ENCODE data around the gene POLR3H. TPM values are rescaled to one million over a fixed set of nuclear protein-coding genes. Genes with fewer than 3 reads are reported as not detected.

Gene POLR3H
- total and polyA plus RNA-seq, 2 of the 4 experiments (the other 2 are of a cell fraction): 37.8 to 67.8 TPM

GRCh38 chr22:41573677-41574076 lies 29.4 kb upstream of the POLR3H start:
- WGBS, 2 experiments (ENCODE audit: extremely low coverage in 2 of 2, insufficient read length in 1 of 2): 100% methylated on average over 5 of the region's 11 CpGs; no CpG with 5 or more reads in 1 of the 2 experiments
- H4K20me1 ChIP-seq (ENCODE audit: insufficient read depth, low read length): no peaks in the 10 kb centered on the region; the same call in none of the 2 replicates
- H3K56ac ChIP-seq (ENCODE audit: extremely low read depth, insufficient read depth, low read length): no peak overlapping the region
- no peak for TF ChIP-seq ELK1 (IDR thresholded peaks at IDR 0.05; ENCODE audit: borderline replicate concordance, low read depth, low read length)
- TF ChIP-seq BHLHE40 (IDR thresholded peaks at IDR 0.05; ENCODE audit: low read depth, low read length): no peak
- no peak for TF ChIP-seq SMC3 (IDR thresholded peaks at IDR 0.05; ENCODE audit: low read depth, low read length)
- no peak for TF ChIP-seq CEBPB (IDR thresholded peaks at IDR 0.05; ENCODE audit: low read depth, low read length)
- TF ChIP-seq NFE2L2 (IDR thresholded peaks at IDR 0.05; ENCODE audit: low read depth, low read length): no peak
- TF ChIP-seq FOS (IDR thresholded peaks at IDR 0.05; ENCODE audit: low read depth, low read length): no peak
- no peak for TF ChIP-seq CTCF (conservative IDR thresholded peaks at IDR 0.05; ENCODE audit: low read depth, low read length)
- TF ChIP-seq RAD21 (IDR thresholded peaks at IDR 0.05; ENCODE audit: low read length): no peak
- no peak for TF ChIP-seq POLR2A (IDR thresholded peaks at IDR 0.05; ENCODE audit: low read depth, low read length)
- no peak for TF ChIP-seq MXI1 (IDR thresholded peaks at IDR 0.05; ENCODE audit: borderline replicate concordance, low read depth, low read length)
- TF ChIP-seq RFX5 (IDR thresholded peaks at IDR 0.05; ENCODE audit: low read depth, low read length): no peak
- H3K36me3 ChIP-seq (ENCODE audit: control insufficient read depth, insufficient read depth, low read length): peaks cover 62% of the 10 kb centered on the region
- H2AFZ ChIP-seq (replicated peaks; ENCODE audit: low read length, poor library complexity): peak overlapping the region; percentile 23
- no peak overlapping the region for H2BK15ac ChIP-seq (ENCODE audit: low read depth, low read length)
- no peak overlapping the region for H2BK5ac ChIP-seq (ENCODE audit: low read depth, low read length, poor library complexity, severe bottlenecking)
- no peak overlapping the region for H3K4me2 ChIP-seq (ENCODE audit: low read depth, low read length)
- H4K91ac ChIP-seq (ENCODE audit: insufficient read depth, low read depth, low read length): no peak overlapping the region
- no peak overlapping the region for H2AK5ac ChIP-seq (ENCODE audit: low read depth, low read length)
- no peak overlapping the region for H3K14ac ChIP-seq (replicated peaks; ENCODE audit: low read depth, low read length)
- ChIA-PET CTCF (no interaction called here), POLR2A (ENCODE audit: unreplicated experiment) (no interaction called here)
- H4K5ac ChIP-seq (ENCODE audit: low read depth, low read length): no peak overlapping the region
- H3K27ac ChIP-seq (ENCODE audit: insufficient read depth, low read length): no peak overlapping the region
- intact Hi-C loops (cut with micrococcal nuclease) (no loop called here), dilution Hi-C loops (cut with HindIII; ENCODE audit: low sequenced_read_pairs, unreplicated experiment) (no loop called here), in situ Hi-C loops (cut with MboI; ENCODE audit: low sequenced_read_pairs) (no loop called here)
- H3K4ac ChIP-seq (ENCODE audit: low read depth, low read length): no peak overlapping the region
- peak overlapping the region; percentile 76 for H2AK9ac ChIP-seq (replicated peaks; ENCODE audit: low read depth, low read length, poor library complexity)
- H3K18ac ChIP-seq (ENCODE audit: low read depth, low read length): no peak overlapping the region
- ATAC-seq (ENCODE audit: low read depth) (no peak), DNase-seq (no peak)
- no peak overlapping the region for H4K8ac ChIP-seq (ENCODE audit: low read depth in 2 of 2, low read length in 2 of 2)
- no peaks in the 10 kb centered on the region; the same call in 1 of the 2 replicates for H3K9me1 ChIP-seq (ENCODE audit: insufficient read depth, low read length)
- no peaks in the 10 kb centered on the region for H3K27me3 ChIP-seq (ENCODE audit: control insufficient read depth, insufficient read depth, low read length)
- H2BK20ac ChIP-seq (ENCODE audit: low read depth, low read length): no peak overlapping the region
- no peak overlapping the region for H3K4me3 ChIP-seq (ENCODE audit: insufficient read depth, low read depth, low read length)
- H3K9me3 ChIP-seq (ENCODE audit: control insufficient read depth, insufficient read depth, low read length): no peaks in the 10 kb centered on the region
- H2BK120ac ChIP-seq (ENCODE audit: low read depth, low read length): no peak overlapping the region
- BruUV-seq (replicated peaks): no TSS peak
- peaks cover 0 to 41% of the 10 kb centered on the region in 2 experiments; a peak in 3 of 4 replicates for H3K79me1 ChIP-seq (ENCODE audit: low read depth in 1 of 2, low read length in 2 of 2)
- H3K23ac ChIP-seq (ENCODE audit: low read depth, low read length): no peak overlapping the region
- no peak overlapping the region for H3K9ac ChIP-seq (ENCODE audit: low read depth, low read length)
- H3K4me1 ChIP-seq (ENCODE audit: control insufficient read depth, insufficient read depth, low read length): peaks cover 7% of the 10 kb centered on the region; the same call in 1 of the 2 replicates
